ENCODE data around the gene ENPP1. TPM values are rescaled to one million over a fixed set of nuclear protein-coding genes. Genes with fewer than 3 reads are reported as not detected.

Gene ENPP1
- total RNA-seq, 1 donor from 2014 or later: 3.3 TPM

DNA sequence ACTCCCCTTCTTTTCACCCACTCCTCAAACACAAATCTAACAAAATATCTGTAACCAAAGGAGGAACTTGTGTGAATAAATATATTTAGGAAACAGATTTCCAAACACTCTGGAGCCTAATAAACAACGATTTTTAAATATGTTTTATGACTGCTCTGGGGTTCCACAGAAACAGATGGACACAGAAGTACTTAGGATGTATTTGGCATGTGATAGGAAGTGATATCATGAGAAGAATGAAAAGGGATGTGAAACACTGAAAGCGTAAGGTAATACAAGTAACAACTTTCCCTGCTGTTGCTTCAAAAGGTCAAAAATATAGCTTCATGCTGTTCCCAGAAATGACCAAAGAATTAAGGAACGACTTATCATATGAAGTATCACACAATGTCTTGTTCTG is 26.1 kb upstream of the ENPP1 start:
- DNase-seq (ENCODE audit: low spot score): no peak
- intact Hi-C loops (cut with DNase I): no loop called here

- intact Hi-C loops (cut with DNase I): no loop called here
- no peak for DNase-seq (ENCODE audit: low spot score)
Measured at GRCh38 chr6:131782764-131783163, 25.1 kb upstream of the ENPP1 start.

GRCh38 chr6:131784561-131784960 is 23.3 kb upstream of the ENPP1 start:
- intact Hi-C loops (cut with DNase I): no loop called here
- no peak for DNase-seq (ENCODE audit: low spot score)

DNA sequence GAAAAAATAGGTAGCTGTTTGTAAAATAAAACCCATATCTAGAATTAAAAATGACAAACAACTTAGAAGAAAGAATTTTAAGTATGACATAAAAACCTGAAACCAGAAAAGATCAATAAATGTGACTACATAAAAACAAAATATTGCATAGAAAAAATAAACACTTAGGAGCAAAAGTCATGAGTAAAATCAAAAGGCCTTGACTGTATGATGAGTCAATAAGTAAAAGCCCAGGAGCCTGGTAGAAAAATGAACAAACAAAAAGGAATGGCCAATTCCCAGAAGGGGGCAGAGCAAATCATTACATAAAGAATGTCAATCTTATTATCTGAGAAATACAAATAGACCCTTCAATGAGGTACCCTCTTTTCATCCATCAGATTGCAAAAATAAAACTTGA is 20.7 kb upstream of the ENPP1 start:
- intact Hi-C loops (cut with DNase I): no loop called here
- no peak for DNase-seq (ENCODE audit: low spot score)

DNA sequence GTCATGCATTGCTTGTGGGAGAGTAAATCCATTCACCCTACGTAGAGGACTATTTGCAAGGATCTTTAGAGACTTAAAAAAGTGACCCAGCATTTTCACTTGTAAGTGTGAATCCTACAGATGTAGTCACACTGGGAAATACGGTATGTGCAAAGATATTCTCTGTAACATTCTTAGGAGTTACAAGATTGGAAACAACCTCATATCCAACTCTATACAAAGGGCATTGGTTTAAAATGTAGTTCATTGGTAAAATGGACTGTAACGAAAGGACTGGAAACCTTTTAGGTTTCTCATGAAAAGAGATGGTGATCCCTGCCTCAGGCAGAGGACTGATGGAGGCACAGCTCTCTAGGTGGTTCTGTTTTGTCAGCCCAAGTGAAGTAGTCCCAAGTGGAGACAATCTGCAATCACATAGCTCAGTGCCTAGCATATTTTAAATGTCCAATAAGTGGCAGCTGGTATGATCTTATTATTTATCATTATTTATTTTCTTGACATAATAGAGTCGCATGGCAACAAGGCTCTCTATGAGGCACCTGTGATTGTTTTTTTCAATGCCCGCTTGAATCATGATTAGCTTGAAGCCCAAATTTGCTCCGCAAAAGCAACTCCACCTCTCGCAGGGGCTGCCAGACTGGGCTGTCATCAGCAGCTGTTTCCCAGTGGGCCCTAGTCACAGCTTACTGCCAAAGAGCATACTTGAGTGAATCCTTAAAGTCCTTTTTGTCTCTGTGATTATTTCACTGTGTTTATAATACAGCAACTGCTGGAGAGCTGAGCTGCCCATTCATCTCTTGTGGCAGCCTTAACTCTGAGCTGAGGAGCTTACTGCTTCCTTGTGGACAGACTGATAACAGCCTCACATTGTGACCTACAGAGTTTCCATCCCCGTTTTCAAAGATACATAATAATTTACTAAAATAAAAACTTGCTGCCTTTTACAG is 19.8 kb upstream of the ENPP1 start:
- intact Hi-C loops (cut with DNase I): no loop called here

GRCh38 chr6:131789219-131789618 is 18.6 kb upstream of the ENPP1 start:
- DNase-seq (ENCODE audit: low spot score): no peak
- intact Hi-C loops (cut with DNase I): no loop called here

More for the DNA sequence above, 19.8 kb upstream of the ENPP1 start:
- DNase-seq (ENCODE audit: low spot score): no peak

GRCh38 chr6:131791476-131791875 is 16.3 kb upstream of the ENPP1 start:
- intact Hi-C loops (cut with DNase I): no loop called here
- no peak for DNase-seq (ENCODE audit: low spot score)

DNA sequence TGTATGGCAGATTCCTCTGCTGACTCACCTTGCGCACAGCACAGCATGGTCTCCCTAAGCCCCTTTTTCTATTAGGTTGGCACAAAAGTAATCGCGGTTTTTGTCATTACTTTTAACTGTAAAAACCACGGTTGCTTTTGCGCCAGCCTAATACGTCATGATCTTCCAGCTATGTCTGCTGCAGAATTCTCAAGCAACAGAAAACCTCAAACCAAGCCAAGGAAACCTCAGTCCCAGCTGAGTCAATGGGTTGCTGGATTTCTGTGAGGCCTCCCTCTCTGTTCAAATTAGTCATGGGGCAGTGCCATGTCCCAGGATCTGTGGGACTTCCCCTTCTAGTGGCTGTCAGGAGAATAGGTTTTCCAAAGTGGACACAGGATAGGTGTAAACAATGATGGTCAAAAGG is 15.7 kb upstream of the ENPP1 start:
- intact Hi-C loops (cut with DNase I): no loop called here
- DNase-seq (ENCODE audit: low spot score): no peak

- intact Hi-C loops (cut with DNase I): no loop called here
- DNase-seq (ENCODE audit: low spot score): no peak
Measured at GRCh38 chr6:131795366-131795765, 12.5 kb upstream of the ENPP1 start.

GRCh38 chr6:131802347-131802746 is 5.5 kb upstream of the ENPP1 start:
- intact Hi-C loops (cut with DNase I): no loop called here
- DNase-seq (ENCODE audit: low spot score): no peak

DNA sequence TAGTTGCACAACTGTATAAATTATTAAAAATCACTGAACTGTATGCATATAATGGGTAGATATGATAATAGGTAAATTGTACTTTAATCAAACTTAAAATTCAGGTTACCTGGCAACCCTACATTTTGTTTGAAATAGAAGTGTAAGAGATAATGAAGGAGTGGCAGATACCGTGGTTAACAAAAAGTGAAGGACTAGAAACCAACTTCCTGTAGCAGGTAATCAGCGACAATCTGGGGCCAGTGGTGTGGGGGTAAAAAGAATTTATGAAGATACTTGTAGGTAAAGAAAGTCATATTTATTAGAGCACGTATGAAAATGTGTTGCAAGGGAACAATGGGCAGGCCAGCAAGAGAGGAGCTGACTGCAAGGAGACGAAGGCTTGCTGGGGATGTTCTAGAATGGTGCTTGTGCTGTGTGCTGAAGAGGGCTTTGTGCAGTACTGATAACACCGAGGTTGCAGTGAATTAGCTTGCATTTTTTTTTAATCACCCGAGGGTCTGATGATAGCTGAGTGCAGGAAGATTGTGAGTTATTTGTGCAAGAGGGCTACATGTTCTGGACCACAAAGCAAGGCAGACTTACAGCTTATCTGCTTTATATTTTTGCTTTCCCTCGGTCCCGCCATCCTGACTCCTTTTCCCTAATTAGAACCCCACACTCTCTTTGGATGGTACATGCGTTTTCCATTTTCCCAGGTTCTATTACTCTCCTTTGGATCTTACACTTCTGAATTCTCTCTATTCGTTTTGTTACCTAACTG is 4.6 kb upstream of the ENPP1 start:
- intact Hi-C loops (cut with DNase I): no loop called here
- DNase-seq (ENCODE audit: low spot score): no peak

DNA sequence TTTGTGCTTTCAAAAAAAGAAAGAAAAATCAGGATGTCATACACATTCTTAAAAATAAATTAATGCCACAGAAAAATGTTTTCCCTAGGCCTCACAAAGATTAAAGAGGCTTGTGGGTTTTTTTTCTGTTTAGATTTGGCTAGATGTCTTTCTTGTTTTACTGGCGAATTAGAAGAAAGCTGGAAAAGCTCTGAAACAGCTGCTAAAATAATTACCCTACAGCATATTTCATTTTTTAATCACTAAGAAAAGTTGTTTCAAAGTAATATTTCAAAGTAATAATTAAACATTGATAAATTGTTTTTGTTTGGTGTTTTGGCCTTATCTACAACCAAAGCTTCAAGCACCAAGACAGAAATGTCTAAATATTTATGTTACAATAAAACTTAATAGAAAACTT is 3.7 kb upstream of the ENPP1 start:
- intact Hi-C loops (cut with DNase I): no loop called here
- no peak for DNase-seq (ENCODE audit: low spot score)

GRCh38 chr6:131807321-131807643 is 538 bp upstream of the ENPP1 start:
- no peak for DNase-seq (ENCODE audit: low spot score)
- intact Hi-C loops (cut with DNase I): no loop called here

DNA sequence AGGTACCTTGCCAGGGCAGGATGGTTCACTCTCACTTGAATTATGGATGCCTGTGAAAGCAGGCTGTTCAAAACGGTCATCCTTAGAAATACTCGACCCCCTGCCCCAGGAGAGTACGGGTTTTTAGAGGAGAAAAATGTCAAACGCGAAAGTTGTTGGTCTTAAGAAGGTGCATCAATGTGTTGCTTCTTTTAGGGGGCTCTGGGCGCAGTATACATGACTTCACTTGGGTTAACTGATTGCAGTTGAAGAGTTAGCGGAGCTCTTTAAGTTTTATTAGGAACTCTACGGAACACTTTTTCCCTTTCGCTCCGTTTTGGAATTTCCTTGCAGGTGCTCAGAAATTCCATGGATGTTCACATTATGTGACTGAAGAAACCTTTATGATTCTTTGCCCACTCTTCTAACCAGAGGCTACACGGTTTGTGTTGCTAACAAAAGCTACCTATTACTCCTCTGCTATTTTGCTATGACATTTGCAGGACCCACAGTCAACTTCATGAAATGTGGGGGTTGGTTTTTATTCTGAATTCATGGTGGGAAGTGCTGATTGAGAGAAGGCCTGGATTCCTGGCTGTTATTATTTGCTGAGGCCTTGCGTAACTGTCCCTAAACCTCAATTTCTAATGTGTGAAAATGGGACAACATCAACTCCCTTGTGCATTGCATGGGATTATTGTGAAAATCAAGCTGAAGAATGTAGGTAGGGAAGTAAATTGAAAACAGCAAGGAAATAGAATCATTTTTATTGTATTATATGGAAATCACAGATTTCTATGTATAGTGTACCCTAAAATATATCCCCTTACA is 845 bp downstream of the ENPP1 start:
- intact Hi-C loops (cut with DNase I): no loop called here

DNA sequence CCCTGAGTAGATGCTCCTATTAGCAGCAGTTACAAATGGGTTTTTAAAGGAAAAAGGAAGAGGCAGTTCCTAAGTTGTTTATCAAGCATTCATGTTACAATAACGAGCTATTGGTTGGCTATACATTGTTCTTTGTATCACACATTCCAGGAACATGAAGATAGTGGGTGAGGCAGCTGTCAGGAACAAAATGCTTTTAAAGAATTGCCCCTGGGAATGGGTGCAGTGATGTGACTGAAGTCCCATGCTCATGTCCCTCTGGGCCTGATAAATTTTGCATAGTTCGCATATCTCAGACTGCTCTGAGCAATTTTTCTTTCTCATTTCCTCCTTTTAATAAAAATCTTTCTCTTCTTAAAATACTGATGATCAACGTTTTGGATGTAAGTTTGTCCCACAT is 3.7 kb downstream of the ENPP1 start:
- DNase-seq (ENCODE audit: low spot score): no peak
- intact Hi-C loops (cut with DNase I): no loop called here

More for the DNA sequence above, 845 bp downstream of the ENPP1 start:
- no peak for DNase-seq (ENCODE audit: low spot score)

DNA sequence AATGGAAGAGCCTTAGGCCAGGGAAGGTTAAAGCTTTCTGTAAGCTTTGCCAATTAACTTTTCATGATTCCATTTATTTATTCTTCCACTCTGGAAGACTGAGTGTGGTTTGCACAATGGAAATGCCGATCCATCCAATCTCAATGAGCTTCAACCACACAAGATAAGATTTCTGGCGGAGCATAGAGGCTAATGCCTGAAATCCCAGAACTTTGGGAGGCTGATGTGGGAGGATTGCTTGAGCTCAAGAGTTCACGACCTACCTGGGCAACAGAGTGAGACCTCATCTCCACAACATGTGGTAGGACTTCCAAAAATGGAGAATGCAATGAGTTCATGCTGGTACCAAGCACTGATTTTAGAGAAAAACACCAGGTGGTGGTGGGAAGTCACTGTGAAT is 6.2 kb downstream of the ENPP1 start:
- intact Hi-C loops (cut with DNase I): no loop called here
- DNase-seq (ENCODE audit: low spot score): no peak

- DNase-seq (ENCODE audit: low spot score): no peak
- intact Hi-C loops (cut with DNase I): no loop called here
Measured at GRCh38 chr6:131816869-131817268, 9.0 kb downstream of the ENPP1 start.

- intact Hi-C loops (cut with DNase I): no loop called here
- DNase-seq (ENCODE audit: low spot score): no peak
Measured at GRCh38 chr6:131819572-131820124, 11.8 kb downstream of the ENPP1 start.

DNA sequence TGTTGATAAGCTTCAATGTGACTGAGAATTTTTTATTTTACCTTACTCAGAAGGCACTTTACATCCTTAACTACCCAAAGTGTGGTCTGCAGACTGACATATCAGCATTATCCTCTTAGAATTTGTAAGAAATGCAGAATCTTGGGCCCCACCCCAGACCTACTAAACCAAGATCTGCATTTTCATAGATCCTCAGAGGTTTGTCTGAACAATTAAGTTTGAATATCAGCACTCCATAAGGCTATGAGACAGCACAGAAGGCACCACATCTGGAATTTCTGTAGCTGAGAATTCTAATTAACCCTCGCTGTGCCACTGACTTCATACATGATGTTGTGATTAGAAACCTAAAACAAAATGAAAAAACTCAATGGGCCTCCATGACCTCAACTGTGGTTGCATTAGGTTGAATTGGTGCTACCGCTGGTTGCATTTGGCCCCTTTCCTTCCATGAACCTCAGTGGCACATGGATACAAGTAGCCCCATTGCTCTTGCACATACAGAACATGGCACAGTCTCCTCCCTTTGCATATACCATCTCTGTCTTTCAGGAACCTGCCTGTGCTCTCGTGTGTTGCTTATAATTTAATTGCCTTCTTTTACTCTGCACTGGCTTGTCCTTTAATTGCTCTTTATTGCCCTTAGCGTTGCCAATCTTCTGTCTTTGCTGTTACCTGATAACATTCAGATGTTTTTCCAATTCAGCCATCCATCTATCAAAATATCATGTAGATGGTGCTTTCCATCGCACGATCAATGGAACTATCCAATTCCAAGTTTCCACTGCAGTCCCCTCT is 13.4 kb downstream of the ENPP1 start:
- no peak for DNase-seq (ENCODE audit: low spot score)
- intact Hi-C loops (cut with DNase I): no loop called here

Data from cardiac septum (tissue), 1 donor.